ENCODE data around the gene RFTN1. TPM values are rescaled to one million over a fixed set of nuclear protein-coding genes. Genes with fewer than 3 reads are reported as not detected.
A peak's percentile ranks its signal among the peaks of the same experiment; 100 is the strongest.

RFTN1 gene
- total RNA-seq, 1 donor from 2014 or later: 34.7 TPM

- TF ChIP-seq, protein P1, sequence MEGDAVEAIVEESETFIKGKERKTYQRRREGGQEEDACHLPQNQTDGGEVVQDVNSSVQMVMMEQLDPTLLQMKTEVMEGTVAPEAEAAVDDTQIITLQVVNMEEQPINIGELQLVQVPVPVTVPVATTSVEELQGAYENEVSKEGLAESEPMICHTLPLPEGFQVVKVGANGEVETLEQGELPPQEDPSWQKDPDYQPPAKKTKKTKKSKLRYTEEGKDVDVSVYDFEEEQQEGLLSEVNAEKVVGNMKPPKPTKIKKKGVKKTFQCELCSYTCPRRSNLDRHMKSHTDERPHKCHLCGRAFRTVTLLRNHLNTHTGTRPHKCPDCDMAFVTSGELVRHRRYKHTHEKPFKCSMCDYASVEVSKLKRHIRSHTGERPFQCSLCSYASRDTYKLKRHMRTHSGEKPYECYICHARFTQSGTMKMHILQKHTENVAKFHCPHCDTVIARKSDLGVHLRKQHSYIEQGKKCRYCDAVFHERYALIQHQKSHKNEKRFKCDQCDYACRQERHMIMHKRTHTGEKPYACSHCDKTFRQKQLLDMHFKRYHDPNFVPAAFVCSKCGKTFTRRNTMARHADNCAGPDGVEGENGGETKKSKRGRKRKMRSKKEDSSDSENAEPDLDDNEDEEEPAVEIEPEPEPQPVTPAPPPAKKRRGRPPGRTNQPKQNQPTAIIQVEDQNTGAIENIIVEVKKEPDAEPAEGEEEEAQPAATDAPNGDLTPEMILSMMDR (conservative IDR thresholded peaks at IDR 0.05; ENCODE audit: low read depth, low read length): no peak
Observed at GRCh38 chr3:16322189-16322588, 191.3 kb downstream of the RFTN1 start.

GRCh38 chr3:16320711-16321110 is 192.8 kb downstream of the RFTN1 start:
- TF ChIP-seq, protein P1 (conservative IDR thresholded peaks at IDR 0.05; ENCODE audit: low read depth, low read length): no peak
- no peak overlapping the region for H3K4me3 ChIP-seq (ENCODE audit: low read depth, low read length)
- no peak for DNase-seq (ENCODE audit: low read depth)

More at GRCh38 chr3:16322189-16322588, 191.3 kb downstream of the RFTN1 start:
- DNase-seq (ENCODE audit: low read depth): no peak
- no peak overlapping the region for H3K4me3 ChIP-seq (ENCODE audit: low read depth, low read length)

DNA sequence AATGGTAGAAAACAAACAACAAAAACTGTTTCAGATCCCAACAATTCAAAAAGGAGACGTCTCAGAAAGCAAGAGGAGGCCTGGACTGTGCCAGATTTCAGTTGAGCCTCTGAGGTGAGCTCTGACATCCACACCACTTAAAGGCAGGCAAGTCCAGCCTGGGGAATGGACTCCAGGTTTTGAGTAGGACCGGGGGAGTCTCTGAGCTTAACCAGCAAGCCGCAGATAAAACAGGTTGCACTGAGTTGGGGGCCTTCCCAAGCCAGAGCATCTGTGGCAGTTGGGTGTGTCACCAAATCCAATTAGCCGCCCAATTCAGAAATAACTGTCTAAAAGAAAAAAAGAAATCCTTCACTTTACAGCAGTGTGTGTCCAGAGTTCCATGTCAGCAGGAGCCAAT is 193.8 kb downstream of the RFTN1 start:
- no peak overlapping the region for H3K4me3 ChIP-seq (ENCODE audit: low read depth, low read length)
- TF ChIP-seq, protein P1 (conservative IDR thresholded peaks at IDR 0.05; ENCODE audit: low read depth, low read length): no peak
- no peak for DNase-seq (ENCODE audit: low read depth)

DNA sequence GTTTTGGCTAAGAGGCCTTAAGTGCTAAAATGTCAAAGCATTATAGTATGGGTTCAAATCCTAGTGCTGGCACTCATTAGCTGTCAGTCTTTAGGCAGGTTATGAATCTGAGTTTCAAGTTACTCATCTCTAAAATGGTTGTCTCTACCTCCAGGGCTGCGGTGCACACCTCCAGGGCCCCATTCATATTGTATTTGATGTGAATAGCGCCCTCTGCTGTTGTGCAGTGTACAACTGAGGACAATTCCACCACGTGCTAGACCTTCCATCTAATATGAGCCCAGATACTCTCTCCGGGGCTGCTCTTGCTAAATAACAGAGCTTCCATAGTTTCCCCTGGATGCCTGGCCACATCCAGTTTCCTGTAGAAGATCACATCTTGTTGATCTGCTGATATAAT is 194.2 kb downstream of the RFTN1 start:
- TF ChIP-seq, protein P1 (conservative IDR thresholded peaks at IDR 0.05; ENCODE audit: low read depth, low read length): peak; percentile 61
- H3K4me3 ChIP-seq (ENCODE audit: low read depth, low read length): no peak overlapping the region
- DNase-seq (ENCODE audit: low read depth): no peak

GRCh38 chr3:16318176-16318575 is 195.3 kb downstream of the RFTN1 start:
- no peak for DNase-seq (ENCODE audit: low read depth)
- no peak overlapping the region for H3K4me3 ChIP-seq (ENCODE audit: low read depth, low read length)
- TF ChIP-seq, protein P1 (conservative IDR thresholded peaks at IDR 0.05; ENCODE audit: low read depth, low read length): no peak

DNA sequence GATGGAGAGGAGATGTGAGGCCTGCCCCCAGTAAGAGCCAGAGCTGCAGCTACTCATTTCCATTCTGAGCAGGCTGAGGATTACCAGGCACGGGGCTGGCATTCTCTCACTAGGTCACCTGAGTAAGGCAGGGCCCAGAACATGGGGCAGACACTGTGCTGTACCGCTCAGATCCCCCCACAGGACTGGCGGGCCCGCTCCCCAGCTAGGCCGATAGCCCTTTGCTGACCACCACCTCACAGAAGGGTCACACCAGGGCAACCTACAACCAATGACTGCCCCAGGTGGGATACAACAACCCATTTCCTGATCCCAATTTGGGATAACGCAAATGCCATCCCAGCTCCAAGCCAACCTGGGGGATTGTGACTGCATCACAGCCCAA is 195.9 kb downstream of the RFTN1 start:
- DNase-seq (ENCODE audit: low read depth): no peak
- TF ChIP-seq, protein P1 (conservative IDR thresholded peaks at IDR 0.05; ENCODE audit: low read depth, low read length): no peak
- no peak overlapping the region for H3K4me3 ChIP-seq (ENCODE audit: low read depth, low read length)

- TF ChIP-seq, protein P1 (conservative IDR thresholded peaks at IDR 0.05; ENCODE audit: low read depth, low read length): no peak
- DNase-seq (ENCODE audit: low read depth): no peak
- H3K4me3 ChIP-seq (ENCODE audit: low read depth, low read length): no peak overlapping the region
Observed at GRCh38 chr3:16316847-16317560, 196.5 kb downstream of the RFTN1 start.

All from epithelial cell of proximal tubule (primary cell).